Sigmoid colon (tissue), 7 donors: ENCODE results near the gene TAC1. TPM values are rescaled to one million over a fixed set of nuclear protein-coding genes. Genes with fewer than 3 reads are reported as not detected.
A peak's percentile ranks its signal among the peaks of the same experiment; 100 is the strongest.

Source experiments
- DNase-seq: peaks from one replicate; pipeline ENCODE4 v3.0.0-alpha.2; 2019
- H3K27ac ChIP-seq, 4 donors: fragments of 200-600 bp; sonication (generic); one replicate each; pipeline ENCODE4 v1.5.1; 2016 to 2019; ENCODE audit warnings: mild to moderate bottlenecking in 1 of 4
- H3K27me3 ChIP-seq, 3 donors: fragments of 200-600 bp; sonication (generic); one replicate each; pipeline ENCODE4 v1.5.1; 2019; ENCODE audit warnings: mild to moderate bottlenecking in 1 of 3
- H3K36me3 ChIP-seq, 4 donors: fragments of 200-600 bp; sonication (generic); one replicate each; pipeline ENCODE4 v1.5.1; 2016 to 2019
- H3K4me1 ChIP-seq, 4 donors: fragments of 200-600 bp; sonication (generic); one replicate each; pipeline ENCODE4 v1.5.1; 2017 to 2019
- H3K4me3 ChIP-seq, 4 donors: fragments of 200-600 bp; sonication (generic); one replicate each; pipeline ENCODE4 v1.5.1; 2017 to 2019; ENCODE audit warnings: mild to moderate bottlenecking in 2 of 4, moderate library complexity in 1 of 4
- H3K9me3 ChIP-seq, 4 donors: fragments of 200-600 bp in 3 of 4; sonication (generic) in 3 of 4; one replicate each; pipeline versions ENCODE4 v1.5.1 to v1.6.1; 2013 to 2019
- EP300 ChIP-seq, 4 donors: sonication (generic); formaldehyde crosslinking; IDR thresholded peaks; one replicate each; pipeline ENCODE4 v1.6.1; 2017; ENCODE audit warnings: antibody characterized with exemption in 4 of 4
- POLR2A ChIP-seq, 2 donors: fragments of 450-650 bp; IDR thresholded peaks; one replicate each; pipeline ENCODE4 v1.6.1; 2016; ENCODE audit warnings: antibody characterized with exemption in 2 of 2, mild to moderate bottlenecking in 2 of 2, moderate library complexity in 2 of 2
- POLR2AphosphoS5 ChIP-seq, 4 donors: sonication (generic); formaldehyde crosslinking; IDR thresholded peaks; one replicate each; pipeline ENCODE4 v1.6.1; 2017; ENCODE audit warnings: antibody characterized with exemption in 4 of 4
- WGBS, 2 donors: extraction: QIAGEN DNeasy Blood & Tissue Kit; methylation state at CpG; one replicate each; pipeline ENCODE4 v1.1.7; 2013; 5-methylcytosine and 5-hydroxymethylcytosine counted together
- intact Hi-C: fragments of 100-400 bp; cut with DNase I; formaldehyde crosslinking; loops from one replicate; pipeline ENCODE4 v1.15.1; 2023
- polyA plus RNA-seq, 3 donors: library from polyadenylated mRNA; stranded (reverse); fragments of 200-250 nt; gene quantifications; one replicate each; pipeline ENCODE4 v1.2.3, GENCODE V29; 2013
- total RNA-seq, 4 donors: library from RNA; depleted of rRNA; stranded (reverse); fragments of >200 nt; gene quantifications; one replicate each; pipeline ENCODE4 v1.1.0, GENCODE V29; 2016
- TF ChIP-seq, protein P1 (sequence below), 4 experiments: fragments of 450-650 bp in 3 of 4; fragments of 200-600 bp in 1 of 4; IDR thresholded peaks; one replicate each; pipeline ENCODE4 v1.5.1; 2016 to 2019; ENCODE audit warnings: antibody characterized with exemption in 4 of 4, mild to moderate bottlenecking in 3 of 4, moderate library complexity in 2 of 4
- donor health status: healthy with polysubstance abuse.
- donor health status: Bipolar disorder and iron deficiency.
- donor health status: healthy.

TAC1 gene
- total RNA-seq: 10 to 100 TPM in 3 of 4 donors, 1 to 10 TPM in 1; 6.9 to 26.8 (median 15.9) TPM
- 1 to 10 TPM in 1 of 3 donors, under 1 TPM in 1, not detected in 1; 0.60 to 2.9 TPM for polyA plus RNA-seq

- WGBS, 2 donors: 4 to 5% methylated on average over 57 of the region's 57 CpGs
- Histone ChIP-seq H3K27me3 (peaks cover 17 to 71% (median 27%) of the 10 kb centered on the region in 3 donors), H3K36me3 (no peaks in the 10 kb centered on the region), H3K27ac (no peak within 1 kb of the TSS), H3K4me1 (peaks cover 0 to 26% (median 18%) of the 10 kb centered on the region in 4 donors), H3K9me3 (no peaks in the 10 kb centered on the region), H3K4me3 (peak within 1 kb of the TSS in 3 of 4 donors; percentile 14 to 29 (median 24))
- no peak for DNase-seq
- intact Hi-C loops: no loop called here
- no peak for TF ChIP-seq POLR2A (IDR thresholded peaks at IDR 0.05)
- TF ChIP-seq POLR2AphosphoS5 (IDR thresholded peaks at IDR 0.05): no peak
- TF ChIP-seq, protein P1, sequence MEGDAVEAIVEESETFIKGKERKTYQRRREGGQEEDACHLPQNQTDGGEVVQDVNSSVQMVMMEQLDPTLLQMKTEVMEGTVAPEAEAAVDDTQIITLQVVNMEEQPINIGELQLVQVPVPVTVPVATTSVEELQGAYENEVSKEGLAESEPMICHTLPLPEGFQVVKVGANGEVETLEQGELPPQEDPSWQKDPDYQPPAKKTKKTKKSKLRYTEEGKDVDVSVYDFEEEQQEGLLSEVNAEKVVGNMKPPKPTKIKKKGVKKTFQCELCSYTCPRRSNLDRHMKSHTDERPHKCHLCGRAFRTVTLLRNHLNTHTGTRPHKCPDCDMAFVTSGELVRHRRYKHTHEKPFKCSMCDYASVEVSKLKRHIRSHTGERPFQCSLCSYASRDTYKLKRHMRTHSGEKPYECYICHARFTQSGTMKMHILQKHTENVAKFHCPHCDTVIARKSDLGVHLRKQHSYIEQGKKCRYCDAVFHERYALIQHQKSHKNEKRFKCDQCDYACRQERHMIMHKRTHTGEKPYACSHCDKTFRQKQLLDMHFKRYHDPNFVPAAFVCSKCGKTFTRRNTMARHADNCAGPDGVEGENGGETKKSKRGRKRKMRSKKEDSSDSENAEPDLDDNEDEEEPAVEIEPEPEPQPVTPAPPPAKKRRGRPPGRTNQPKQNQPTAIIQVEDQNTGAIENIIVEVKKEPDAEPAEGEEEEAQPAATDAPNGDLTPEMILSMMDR (IDR thresholded peaks at IDR 0.05): no peak
- TF ChIP-seq EP300 (IDR thresholded peaks at IDR 0.05): no peak
Observed at GRCh38 chr7:97731736-97732564, at the start of gene TAC1. TSS of gene TAC1 (plus strand) at chr7:97732086. CDS start at chr7:97732613, 527 bp downstream.

GRCh38 chr7:97685952-97686351 lies 45.9 kb upstream of the TAC1 start:
- H3K27me3 ChIP-seq: no peaks in the 10 kb centered on the region
- 73 to 86% methylated on average over 4 of the region's 4 CpGs for WGBS, 2 donors
- TF ChIP-seq EP300 (IDR thresholded peaks at IDR 0.05) (no peak), POLR2A (IDR thresholded peaks at IDR 0.05) (no peak), POLR2AphosphoS5 (IDR thresholded peaks at IDR 0.05) (no peak)
- TF ChIP-seq, protein P1 (IDR thresholded peaks at IDR 0.05): no peak
- H3K4me3 ChIP-seq: no peak overlapping the region
- DNase-seq: no peak
- no peaks in the 10 kb centered on the region for H3K36me3 ChIP-seq
- no peaks in the 10 kb centered on the region for H3K4me1 ChIP-seq
- H3K9me3 ChIP-seq: no peaks in the 10 kb centered on the region
- intact Hi-C loops: no loop called here
- H3K27ac ChIP-seq: no peak overlapping the region

DNA sequence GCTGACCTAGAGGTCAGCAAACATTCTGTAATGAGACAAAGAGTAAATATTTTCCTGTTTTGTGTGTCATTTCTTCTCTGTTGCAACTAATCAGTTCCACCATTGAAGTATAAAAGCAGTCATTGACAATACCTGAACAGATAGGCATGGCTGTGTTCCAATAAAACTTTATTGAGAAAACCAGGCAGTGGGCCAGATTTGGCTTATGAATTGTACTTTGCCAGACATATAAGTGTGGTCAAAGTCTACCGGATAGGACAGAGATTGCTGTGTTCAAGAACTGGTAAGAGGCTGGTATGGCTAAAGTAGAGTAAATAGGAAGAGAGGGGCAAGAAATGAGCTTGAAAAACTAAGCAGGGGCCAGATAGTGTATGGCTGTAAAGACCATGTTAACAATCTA lies 38.3 kb upstream of the TAC1 start:
- no peak for DNase-seq
- no peaks in the 10 kb centered on the region for H3K36me3 ChIP-seq
- no peak for TF ChIP-seq POLR2AphosphoS5 (IDR thresholded peaks at IDR 0.05)
- TF ChIP-seq EP300 (IDR thresholded peaks at IDR 0.05): no peak
- TF ChIP-seq, protein P1 (IDR thresholded peaks at IDR 0.05): no peak
- TF ChIP-seq POLR2A (IDR thresholded peaks at IDR 0.05): no peak
- WGBS, 2 donors: 22 to 69% methylated on average over 1 of the region's 1 CpG
- no peaks in the 10 kb centered on the region for H3K27me3 ChIP-seq
- H3K27ac ChIP-seq: no peak overlapping the region
- intact Hi-C loops: no loop called here
- no peaks in the 10 kb centered on the region for H3K9me3 ChIP-seq
- H3K4me1 ChIP-seq: no peaks in the 10 kb centered on the region
- no peak overlapping the region for H3K4me3 ChIP-seq

DNA sequence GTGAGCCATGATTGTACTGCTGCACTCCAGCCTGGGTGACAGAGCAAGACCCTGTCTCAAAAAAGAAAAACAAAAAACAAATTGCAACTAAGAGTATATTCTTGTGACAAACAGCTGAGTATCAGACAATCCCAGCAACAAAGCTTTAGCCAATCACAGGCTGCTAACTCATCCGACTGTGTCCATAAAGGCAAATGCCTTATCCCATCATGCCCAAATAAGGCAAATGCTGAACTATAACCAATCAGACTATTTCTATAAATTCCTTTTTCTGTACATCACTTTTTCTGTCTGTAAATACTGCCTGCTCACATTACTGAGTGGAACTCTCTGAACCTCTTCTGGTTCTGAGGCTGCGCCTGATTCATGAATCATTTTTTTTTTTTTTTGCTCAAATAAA lies 37.5 kb upstream of the TAC1 start:
- no peak for TF ChIP-seq POLR2A (IDR thresholded peaks at IDR 0.05)
- TF ChIP-seq, protein P1 (IDR thresholded peaks at IDR 0.05): no peak
- TF ChIP-seq EP300 (IDR thresholded peaks at IDR 0.05): no peak
- no peak for TF ChIP-seq POLR2AphosphoS5 (IDR thresholded peaks at IDR 0.05)
- intact Hi-C loops: no loop called here
- Histone ChIP-seq H3K4me3 (no peak overlapping the region), H3K9me3 (no peaks in the 10 kb centered on the region), H3K27me3 (no peaks in the 10 kb centered on the region), H3K36me3 (no peaks in the 10 kb centered on the region), H3K4me1 (no peaks in the 10 kb centered on the region), H3K27ac (no peak overlapping the region)
- 94 to 99% methylated on average over 2 of the region's 2 CpGs for WGBS, 2 donors
- no peak for DNase-seq
